HG02623 (cell line): ENCODE results near the gene VGLL4.

Experiments used
- ATAC-seq: cut with Tn5 transposase; IDR thresholded peaks from one replicate; pipeline ENCODE4 v1.9.1; 2021; ENCODE audit warnings: moderate library complexity; ENCODE audit not compliant: unreplicated experiment

The VGLL4 gene

DNA sequence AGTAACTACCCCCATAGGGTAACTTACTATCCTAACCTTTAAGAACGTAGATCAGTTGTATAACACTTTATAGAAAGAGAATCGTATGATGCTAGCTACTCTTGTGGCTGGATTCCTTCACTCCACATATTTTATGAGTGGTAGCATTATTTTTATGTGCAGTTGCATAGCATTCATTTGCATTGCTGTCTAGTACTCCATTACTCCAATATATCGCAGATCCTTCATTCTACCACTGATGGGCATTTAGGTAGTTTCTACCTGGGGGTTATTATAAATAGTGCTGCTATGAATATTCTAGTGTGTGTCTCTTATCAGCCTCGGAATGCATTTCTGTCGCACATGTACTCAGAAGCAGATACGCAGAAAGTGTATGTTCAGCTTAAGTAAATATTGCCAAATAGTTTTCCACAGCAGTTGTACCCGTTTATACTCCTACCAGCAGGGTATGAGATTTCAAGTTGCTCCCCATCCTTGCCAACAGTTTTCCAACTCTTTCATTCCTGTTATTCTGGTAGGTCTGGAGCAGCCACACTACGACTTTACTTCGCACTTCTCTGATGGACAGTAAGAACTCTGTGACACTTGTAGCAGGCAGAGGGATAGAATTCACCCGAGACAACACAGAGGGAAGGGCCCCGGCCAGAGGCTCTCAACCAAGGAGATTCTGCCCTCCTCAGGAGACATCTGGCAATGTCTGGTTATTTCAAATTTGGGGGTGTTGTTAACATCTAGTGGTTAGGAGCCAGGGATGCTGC, 9.8 kb upstream of the VGLL4 start:
- no peak for ATAC-seq

DNA sequence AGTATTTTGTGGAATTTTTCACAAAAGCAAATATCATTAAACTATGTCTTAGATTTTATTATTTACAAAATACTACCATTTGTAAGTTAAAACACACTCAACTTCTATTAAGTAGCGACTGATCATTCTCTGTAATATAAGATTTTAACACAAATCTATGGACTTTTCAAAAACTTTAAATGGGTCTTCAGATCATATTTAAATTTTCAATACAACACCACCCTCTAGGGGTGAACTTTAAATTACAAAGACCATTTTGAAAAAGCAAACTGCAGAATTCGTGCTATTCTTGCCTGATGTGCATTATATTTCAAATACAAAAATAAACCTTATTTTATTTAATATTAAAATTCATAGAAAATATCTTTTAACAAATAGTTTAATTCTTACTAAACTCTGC, 8.2 kb upstream of the VGLL4 start:
- ATAC-seq, result no peak

DNA sequence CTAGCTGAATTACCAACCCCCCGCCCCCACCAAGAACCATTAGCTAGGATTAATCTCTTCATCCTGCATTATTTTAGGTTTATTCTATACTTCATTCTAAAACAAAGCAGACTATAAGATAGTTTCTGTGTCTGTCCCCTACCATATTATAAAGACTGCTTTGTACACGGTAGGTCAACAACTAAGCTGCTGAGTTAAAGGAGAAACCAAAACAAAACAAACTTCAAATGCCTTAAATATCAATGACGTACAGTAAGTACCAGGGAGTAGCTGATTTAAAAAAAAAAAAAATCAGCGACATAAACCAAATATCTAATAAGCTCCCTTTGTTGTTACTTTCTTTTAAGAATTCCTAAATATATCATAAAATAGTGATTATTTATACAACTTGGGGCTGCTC, 7.8 kb upstream of the VGLL4 start:
- ATAC-seq, result no peak

DNA sequence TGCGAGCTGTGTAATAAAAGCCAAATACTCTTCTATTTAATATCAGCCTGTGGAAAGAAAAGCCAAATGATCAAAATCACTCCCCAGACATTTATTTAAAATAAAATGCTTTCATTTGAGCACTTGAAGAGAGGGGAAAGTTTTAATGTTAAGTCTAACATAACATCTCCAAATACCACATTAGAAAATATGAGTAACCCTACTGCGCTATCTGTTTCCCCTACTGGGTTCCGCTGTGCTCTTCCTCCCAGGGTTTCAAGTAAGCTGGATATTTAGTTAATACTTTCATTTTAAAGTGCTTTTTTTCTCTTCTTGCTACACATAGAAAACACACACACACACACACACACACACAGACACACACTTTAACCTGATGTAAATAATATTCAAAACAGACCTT, 6.7 kb upstream of the VGLL4 start:
- no peak for ATAC-seq

DNA sequence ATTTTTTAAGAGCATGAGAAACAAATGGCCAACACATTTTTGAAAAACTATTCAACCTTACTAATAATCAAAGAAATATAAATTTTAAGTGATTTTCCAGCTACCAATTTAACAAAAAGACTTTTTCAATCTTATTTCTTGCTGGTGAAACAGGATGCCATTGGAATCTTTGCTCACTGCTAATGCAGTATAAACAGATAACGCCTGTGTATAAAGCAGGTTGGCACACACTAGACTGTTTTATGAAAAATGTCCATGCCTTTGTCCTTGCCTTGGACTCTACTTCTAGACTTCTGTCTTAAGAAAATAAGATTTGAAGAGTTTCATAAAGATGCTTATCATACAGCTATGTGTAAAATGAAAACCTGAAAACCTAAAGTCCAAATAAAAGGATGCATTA, 5.0 kb upstream of the VGLL4 start:
- no peak for ATAC-seq

DNA sequence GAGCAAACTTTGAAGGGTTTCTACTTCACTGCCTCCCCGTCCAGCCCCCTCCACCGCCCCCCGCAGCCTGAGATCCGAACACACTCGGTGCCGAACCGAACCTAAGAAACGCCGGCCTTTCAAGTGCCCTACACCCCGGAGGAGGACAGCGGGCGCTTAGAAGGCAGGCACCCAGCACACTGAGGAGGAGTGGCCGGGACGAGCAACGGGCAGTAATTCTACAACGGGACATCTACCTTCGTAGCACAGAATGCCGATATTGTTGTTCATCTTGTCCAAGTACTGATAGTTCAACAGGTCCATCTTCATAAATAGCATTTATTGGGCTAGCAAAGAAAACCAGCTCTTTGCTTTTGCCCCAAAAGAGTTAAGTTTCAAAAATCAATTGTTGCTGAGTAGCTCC, 513 bp downstream of the VGLL4 start:
- no peak for ATAC-seq

DNA sequence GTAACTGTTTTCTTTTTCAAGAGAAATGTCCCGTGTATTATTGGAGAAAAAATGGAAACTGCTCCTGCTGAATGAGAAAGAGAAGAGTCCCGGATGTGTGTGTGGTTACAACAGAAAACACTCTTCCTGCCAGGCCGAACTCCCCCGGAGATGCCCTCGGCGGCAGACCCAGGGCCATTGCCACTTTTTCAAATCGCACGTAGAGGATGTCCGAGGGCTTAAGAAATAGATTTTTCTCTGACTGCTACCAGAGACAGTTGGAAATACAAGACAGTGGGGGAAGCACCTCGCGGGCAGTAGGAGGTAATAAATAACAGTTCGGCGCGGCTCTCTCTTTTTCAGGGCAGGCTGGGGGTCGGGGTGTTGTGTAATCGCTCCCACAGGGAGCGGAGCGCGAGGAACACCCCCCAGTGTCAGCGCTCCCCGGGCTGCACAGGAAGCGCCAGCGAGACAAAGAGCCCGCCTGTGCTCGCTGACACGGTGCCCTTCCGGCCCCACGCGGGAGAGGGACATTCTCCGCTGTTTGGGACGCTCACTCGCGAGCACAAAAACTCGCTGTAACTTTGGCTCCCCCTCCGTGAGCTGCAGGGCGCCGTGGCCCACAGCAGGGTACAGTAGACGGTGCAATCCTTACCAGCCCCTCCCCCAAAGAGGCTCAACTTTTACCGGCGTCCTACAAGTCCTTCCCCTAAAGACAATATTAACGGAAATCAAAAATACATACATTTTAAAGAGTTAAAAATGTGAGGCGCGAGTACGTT, 1.1 kb downstream of the VGLL4 start:
- peak; percentile 60 for ATAC-seq

DNA sequence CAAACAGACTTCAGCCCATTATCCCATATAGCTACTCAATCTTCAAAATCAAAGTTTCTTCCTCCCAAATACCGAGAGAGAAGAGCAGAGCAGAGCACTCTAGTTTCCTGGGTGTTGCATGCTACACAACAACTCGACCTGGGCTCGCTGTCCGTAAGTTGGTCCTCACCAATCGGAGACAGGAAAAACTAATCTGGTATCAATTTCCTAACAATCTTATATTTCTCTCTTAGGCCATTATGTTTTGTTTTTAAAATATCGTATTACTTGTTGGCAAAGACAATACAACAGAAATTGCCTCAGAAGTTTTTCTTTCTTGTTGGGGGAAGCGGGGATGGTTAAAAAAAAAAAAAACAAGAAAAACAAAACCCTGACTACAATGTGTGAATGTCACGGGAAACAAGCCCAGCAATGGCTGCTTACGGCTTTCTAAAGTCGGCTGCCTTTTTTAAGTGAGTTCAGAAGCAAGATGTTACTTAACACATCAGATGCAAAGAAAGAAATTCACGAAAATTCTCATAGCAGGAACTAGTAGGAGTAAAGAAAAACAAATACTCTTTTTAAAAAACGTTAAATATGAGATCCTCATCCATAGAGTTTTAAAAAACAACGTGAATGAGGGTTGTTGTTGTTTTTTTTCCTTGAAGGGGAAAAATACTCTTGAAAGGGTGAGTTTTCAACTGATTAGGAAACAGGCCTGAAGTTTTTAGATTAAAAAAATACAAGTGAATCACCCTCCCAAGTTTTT, 1.9 kb downstream of the VGLL4 start:
- no peak for ATAC-seq

DNA sequence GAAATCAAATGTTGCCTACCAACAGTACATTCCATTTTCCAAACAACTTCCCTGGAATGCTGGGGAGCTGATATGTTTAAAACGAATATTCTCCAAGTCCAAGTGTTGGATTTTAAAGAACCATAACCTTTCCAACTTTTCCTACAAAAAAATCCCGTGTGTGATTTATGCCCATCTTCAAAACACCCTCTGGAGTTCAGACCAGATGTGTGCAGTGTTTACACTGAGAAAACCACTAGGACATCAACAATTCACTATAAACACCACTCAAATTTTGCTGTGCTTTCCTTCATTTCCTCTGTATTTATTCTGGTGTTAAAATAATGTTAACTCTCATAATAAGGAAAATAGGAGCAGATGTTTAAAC, 2.4 kb downstream of the VGLL4 start:
- no peak for ATAC-seq

DNA sequence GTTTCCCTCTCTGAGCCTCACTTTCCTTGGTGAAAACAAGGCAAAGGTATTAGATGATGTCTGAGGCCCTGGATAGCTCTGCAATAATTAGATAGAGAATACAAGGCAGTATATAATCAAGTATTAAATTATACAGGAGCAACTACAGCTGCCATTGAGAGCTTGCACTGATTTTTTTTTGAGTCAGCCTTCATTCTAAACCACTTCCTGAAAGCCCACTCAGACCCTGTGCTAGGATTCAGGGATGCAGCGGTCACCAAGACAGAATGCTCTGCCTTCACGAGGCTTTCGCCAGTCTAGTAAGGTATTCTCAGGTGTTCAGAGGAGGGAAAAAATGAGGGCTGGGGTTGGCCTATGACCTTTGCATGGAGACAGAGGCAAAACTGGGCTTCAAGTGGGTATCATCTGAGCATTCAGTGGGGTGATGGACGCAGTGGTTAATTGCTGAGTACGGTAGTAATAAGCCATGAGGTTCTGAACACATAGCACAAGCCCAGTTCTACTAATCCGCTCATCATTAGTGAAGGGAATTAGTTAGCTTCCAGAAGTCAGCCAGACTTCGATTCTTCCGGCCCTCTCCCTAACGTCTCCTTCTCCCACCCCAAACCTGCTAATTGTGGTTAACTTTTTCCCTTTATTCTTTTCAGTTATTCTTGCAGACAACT, 3.6 kb downstream of the VGLL4 start:
- ATAC-seq, result no peak

DNA sequence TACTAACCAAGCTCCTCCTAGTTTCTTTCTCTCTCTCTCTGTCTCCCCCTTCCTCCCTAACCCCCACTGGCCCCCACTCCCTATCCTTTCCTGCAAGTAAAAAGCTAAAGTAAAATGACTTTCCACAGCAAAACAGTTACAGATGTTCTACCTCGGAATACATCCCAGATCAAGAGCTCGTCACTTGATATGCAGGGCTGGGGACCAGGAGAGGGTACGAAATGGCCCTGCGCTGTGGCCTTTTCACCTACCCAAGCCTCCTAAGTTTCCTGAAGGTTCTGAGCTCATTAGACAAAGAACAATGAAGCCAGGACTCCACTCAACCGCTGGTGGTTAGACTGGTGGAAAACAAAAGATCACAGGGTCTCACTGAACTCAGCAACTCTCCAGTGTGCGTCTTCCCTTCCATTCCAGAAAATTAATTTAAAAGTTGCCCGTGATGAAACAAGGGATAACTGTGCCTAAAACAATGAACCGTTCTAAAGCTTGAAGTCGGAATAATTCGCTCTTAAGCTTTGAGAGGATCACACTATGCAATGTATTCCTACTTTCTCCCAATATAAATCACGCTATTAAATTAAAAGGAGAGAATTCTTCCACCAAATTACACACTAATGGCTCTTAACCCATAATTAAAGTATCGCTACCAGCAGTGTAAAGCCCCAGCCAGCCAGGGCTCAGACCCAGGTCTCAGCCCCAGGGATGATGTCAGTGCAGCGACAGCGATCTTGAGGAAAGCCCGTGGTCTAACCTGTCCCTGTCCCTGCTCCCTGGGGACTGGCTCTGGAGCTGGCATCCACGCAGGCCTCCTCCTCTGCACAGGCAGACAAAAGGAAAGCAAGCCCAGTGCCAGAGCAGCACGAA, 5.0 kb downstream of the VGLL4 start:
- no peak for ATAC-seq

DNA sequence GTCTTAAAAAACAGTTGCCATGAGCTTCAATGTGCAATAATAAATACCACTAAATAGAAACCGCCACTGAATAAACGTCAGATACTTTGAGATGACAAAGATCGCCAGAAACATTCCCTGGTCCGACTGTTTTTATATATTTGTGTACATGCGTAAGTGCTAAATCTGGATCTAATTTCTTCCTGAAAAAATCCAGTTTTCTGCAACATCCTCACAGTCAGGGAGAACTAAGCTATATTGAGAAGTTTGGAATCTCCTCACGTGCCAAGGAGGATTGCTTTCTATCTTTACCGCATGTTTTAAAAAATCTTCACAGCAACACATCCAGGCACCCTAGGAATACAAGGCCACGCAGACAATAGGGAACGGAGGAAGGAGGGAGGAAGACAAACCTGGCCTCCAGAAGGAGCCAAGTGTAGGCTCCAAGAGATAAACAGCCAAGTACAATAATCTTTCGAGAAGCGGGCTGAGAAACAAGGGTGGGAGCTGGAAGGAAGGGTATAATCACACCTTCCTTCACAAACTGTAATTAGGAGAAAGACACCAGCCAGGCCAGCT, 5.7 kb downstream of the VGLL4 start:
- no peak for ATAC-seq

DNA sequence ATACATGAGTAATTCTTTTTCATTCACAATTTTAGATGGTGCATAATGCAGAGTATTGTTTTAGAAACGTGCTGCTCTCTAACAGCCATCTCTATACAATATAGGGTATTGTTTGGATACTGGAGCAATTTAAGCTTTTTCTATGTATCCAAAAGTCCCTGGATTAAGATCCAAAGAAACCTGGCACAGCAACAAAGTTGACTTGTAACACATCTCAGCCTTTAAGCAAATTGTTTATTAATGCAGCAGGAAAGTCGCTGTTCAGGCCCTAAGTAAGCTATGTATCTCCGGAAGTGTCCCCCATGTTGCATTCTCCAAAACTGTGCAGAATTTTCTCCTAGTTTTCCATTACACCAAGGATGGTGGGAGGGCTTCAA, 7.3 kb downstream of the VGLL4 start:
- no peak for ATAC-seq

DNA sequence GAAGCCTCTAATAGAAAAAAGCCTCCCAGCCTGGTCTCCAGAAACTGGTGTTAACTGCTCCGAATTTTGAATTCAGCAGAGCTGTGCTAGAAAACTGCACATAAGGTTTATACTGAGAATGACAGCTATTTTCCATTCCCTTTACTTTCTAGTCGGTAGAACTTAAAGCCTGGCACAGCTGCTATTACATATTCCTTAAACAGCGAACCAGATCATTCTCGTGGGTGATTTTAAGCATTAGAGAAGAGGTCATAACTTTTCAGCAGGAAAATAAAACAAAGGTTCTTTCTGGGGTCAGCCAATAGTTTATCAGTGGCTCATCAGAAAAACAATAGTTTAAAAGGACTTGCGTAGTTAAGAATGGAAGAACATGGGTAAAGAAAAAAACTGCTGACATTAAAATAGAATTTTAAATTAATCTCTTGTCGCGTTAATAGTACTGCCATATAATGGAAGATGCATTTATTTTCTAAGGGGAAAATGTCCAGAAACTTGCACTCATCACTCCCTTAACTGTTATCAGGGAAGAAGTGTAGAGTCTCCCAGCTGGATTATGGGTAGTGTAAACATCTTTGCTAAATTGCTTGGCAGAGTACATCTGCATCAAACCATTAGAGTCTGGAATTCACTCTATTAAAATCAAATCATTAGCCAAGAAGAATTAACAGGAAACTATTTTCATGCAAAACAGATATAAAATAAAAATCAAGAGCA, 7.9 kb downstream of the VGLL4 start:
- no peak for ATAC-seq

DNA sequence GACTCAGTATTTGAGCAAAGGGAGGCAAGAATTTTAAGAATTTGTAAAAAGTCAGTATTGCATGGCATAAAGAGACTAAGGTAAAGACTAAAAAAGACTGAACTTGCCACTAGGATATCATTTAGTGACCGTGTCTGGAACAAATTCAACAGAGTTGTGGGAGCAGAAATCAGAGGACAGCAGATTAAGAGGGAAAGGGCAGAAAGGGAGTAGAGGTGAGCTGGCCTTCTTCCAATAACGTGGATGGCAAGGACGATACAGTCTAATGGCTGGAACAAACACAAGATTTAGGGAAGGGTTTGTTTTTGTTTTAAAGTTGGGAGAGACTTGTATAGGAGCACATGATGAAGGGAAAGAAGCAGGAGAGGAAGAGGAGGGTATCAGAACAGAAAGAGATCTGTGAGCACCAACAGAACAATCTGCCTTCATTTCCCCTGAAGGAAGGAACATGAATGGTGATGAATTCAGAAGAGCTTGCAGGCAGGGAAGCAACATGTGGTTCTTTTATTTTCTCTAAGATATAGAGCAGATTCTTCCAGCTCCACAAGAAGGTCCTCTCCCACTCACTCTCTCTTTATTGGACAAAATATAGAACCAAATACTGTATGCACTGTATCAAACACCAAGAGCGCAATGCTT, 8.6 kb downstream of the VGLL4 start:
- ATAC-seq, result no peak

DNA sequence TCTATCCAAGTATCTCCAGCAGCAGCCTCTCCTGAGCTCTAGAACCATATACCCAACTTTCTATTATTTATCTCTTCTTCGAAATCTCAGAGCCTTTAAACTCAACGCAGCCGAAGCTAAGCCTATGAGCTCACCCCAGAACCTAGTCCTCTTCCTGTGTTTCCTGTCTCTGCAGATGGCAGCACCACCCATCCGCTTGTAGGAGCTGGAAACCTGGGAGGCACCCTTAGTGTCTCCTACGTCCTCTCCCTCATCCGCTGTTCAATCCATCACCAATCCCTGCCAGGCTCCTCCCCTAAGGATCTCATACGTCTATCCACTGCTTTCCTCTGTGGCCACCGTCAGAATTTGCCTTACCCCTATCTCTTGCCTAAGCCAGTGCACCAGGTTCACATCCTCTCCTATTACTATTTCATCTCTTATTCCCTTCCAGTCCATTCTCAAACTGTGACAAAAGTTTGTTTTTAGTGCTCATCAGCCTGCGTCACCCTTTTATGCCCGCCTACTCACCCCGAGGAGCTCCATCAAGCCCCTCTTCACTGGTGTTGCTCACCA, 9.6 kb downstream of the VGLL4 start:
- no peak for ATAC-seq

DNA sequence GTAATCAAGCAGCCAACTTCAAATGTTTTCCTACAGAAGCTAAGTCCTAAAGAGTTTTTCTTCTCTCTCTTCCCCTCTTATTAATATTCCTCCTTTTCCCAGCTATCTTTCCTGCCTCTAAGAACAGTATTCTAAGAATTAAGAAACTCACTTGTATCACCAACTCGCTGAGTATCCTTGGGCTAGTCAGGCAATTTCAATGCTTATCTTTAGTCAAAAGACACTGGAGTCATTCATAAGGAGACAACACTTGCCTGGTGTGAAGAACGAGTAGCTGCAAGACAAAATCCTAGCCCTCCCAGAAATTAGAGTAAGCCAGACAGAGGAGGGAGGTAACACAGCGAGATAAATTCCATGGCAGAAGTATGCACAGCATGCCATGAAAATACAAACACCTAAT, 10.7 kb downstream of the VGLL4 start:
- ATAC-seq, result no peak

DNA sequence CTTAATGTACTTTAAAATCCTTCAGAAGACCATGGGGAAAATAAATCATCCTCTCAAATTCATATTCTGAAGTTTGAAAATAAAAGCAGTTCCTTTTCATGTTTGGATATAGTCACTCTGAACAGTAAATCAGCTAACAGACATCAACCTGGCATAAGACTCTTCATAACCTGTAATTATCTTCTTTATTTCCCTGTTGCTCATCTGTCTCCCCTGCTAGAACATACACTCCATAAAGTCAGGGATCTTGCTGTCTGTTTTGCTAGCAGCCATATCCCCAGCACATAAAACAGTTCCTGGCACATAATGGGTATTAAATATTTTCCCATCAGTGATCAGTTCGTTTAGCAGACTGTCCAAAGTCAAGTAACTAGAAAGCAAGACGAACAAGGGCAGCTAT, 11.2 kb downstream of the VGLL4 start:
- no peak for ATAC-seq

DNA sequence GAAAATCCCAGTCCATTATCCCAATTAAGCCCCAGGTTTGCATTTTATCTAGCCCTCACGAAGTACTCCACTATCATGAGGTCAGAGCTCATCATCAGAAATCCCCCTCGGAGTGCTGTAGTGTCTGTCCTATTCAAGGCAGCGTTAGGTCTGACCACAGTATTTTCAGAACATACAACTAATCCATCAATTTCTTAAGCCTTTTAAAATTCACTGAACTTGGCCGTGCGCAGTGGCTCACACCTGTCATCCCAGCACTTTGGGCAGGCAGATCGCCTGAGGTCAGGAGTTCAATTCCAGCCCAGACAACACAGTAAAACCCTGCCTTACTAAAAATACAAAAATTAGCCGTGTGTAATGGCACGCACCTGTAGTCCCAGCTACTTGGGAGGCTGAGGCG, 11.9 kb downstream of the VGLL4 start:
- no peak for ATAC-seq
